Activated gamma-delta T cell (primary cell): ENCODE measurements around the gene PSAT1.

ENCODE experiments used
- DNase-seq: peaks from one replicate; lab custom pipeline; 2025; lab: John Stamatoyannopoulos, UW

The PSAT1 gene

GRCh38 chr9:78316166-78316892 lies 19.4 kb downstream of the PSAT1 start:
- no peak for DNase-seq

GRCh38 chr9:78319197-78320029 lies 22.5 kb downstream of the PSAT1 start:
- DNase-seq = no peak

- DNase-seq = no peak
Measured at GRCh38 chr9:78320030-78320693, 23.2 kb downstream of the PSAT1 start.

GRCh38 chr9:78320875-78321496 lies 24.1 kb downstream of the PSAT1 start:
- DNase-seq = no peak

- no peak for DNase-seq
Measured at GRCh38 chr9:78321505-78321904, 24.6 kb downstream of the PSAT1 start.

GRCh38 chr9:78324068-78324650 lies 27.2 kb downstream of the PSAT1 start:
- no peak for DNase-seq

GRCh38 chr9:78324682-78325081 lies 27.8 kb downstream of the PSAT1 start:
- no peak for DNase-seq

- DNase-seq = no peak
Measured at GRCh38 chr9:78325343-78325742, 28.4 kb downstream of the PSAT1 start.

- no peak for DNase-seq
Measured at GRCh38 chr9:78325846-78326360, 29.0 kb downstream of the PSAT1 start.

GRCh38 chr9:78326564-78326963 lies 29.6 kb downstream of the PSAT1 start:
- no peak for DNase-seq

GRCh38 chr9:78332381-78332780 lies 35.5 kb downstream of the PSAT1 start:
- DNase-seq = no peak

GRCh38 chr9:78348848-78349247 lies 51.9 kb downstream of the PSAT1 start:
- DNase-seq = no peak

- no peak for DNase-seq
Measured at GRCh38 chr9:78351816-78352215, 54.9 kb downstream of the PSAT1 start.

GRCh38 chr9:78354324-78354973 lies 57.5 kb downstream of the PSAT1 start:
- DNase-seq = no peak

- no peak for DNase-seq
Measured at GRCh38 chr9:78354989-78355388, 58.1 kb downstream of the PSAT1 start.

- DNase-seq = no peak
Measured at GRCh38 chr9:78356634-78357033, 59.7 kb downstream of the PSAT1 start.

- DNase-seq = no peak
Measured at GRCh38 chr9:78357165-78357873, 60.4 kb downstream of the PSAT1 start.

- no peak for DNase-seq
Measured at GRCh38 chr9:78358329-78359051, 61.6 kb downstream of the PSAT1 start.

- DNase-seq = no peak
Measured at GRCh38 chr9:78363221-78363620, 66.3 kb downstream of the PSAT1 start.
